Keratinocyte (primary cell): Measurements from ENCODE around the gene TARDBP. TPM values are rescaled to one million over a fixed set of nuclear protein-coding genes. Genes with fewer than 3 reads are reported as not detected.
A peak's percentile ranks its signal among the peaks of the same experiment; 100 is the strongest.

ENCODE experiments used
- DNase-seq: peaks from one replicate; pipeline ENCODE4 v3.0.0-alpha.2; 2011; ENCODE audit warnings: low read depth, missing footprints, low spot score
- FAIRE-seq: peaks from 2 replicates; lab custom pipeline; 2011; peaks lifted over from hg19 to GRCh38; lab: Jason Lieb, UNC
- H2AFZ ChIP-seq: 2 replicates; pipeline ENCODE4 v1.6.0; 2012; ENCODE audit warnings: low read length, control low read depth, inconsistent platforms; ENCODE audit not compliant: control insufficient read depth
- H3K27ac ChIP-seq: 2 replicates; pipeline ENCODE4 v1.5.1; 2011; ENCODE audit warnings: low read length; ENCODE audit not compliant: control insufficient read depth, insufficient read depth
- H3K27me3 ChIP-seq: 3 replicates; pipeline ENCODE4 v1.6.0; 2011; ENCODE audit warnings: low read length; ENCODE audit not compliant: control insufficient read depth, insufficient read depth; ENCODE audit errors: extremely low read depth
- H3K36me3 ChIP-seq, 2 experiments: 2 replicates in 1 of 2; 3 replicates in 1 of 2; pipeline ENCODE4 v1.5.1; 2011; ENCODE audit warnings: low read length in 2 of 2, mild to moderate bottlenecking in 1 of 2; ENCODE audit not compliant: control insufficient read depth in 2 of 2, insufficient read depth in 2 of 2; ENCODE audit errors: extremely low read depth in 1 of 2
- H3K4me1 ChIP-seq: 3 replicates; pipeline ENCODE4 v1.5.1; 2011; ENCODE audit warnings: low read length; ENCODE audit not compliant: control insufficient read depth, insufficient read depth; ENCODE audit errors: extremely low read depth
- H3K4me2 ChIP-seq: 3 replicates; pipeline ENCODE4 v1.6.0; 2011; ENCODE audit warnings: low read depth, low read length; ENCODE audit not compliant: control insufficient read depth, insufficient read depth; ENCODE audit errors: extremely low read depth
- H3K4me3 ChIP-seq, 3 experiments: fragments of 200-600 bp in 1 of 3; sonication (generic) in 1 of 3; 2 replicates in 2 of 3; 3 replicates in 1 of 3; pipeline ENCODE4 v1.5.1; 2011 to 2016; ENCODE audit warnings: low read length in 3 of 3, mild to moderate bottlenecking in 3 of 3, control low read depth in 2 of 3, inconsistent platforms in 1 of 3, low read depth in 1 of 3, mixed read lengths in 1 of 3, mixed run types in 1 of 3, moderate library complexity in 1 of 3; ENCODE audit not compliant: control insufficient read depth in 2 of 3, insufficient read depth in 2 of 3; ENCODE audit errors: extremely low read depth in 1 of 3
- H3K79me2 ChIP-seq: 2 replicates; pipeline ENCODE4 v1.6.0; 2012; ENCODE audit warnings: low read length; ENCODE audit not compliant: control insufficient read depth, insufficient read depth
- H3K9ac ChIP-seq: 3 replicates; pipeline ENCODE4 v1.6.0; 2011; ENCODE audit warnings: low read length; ENCODE audit not compliant: control insufficient read depth, insufficient read depth; ENCODE audit errors: extremely low read depth
- H3K9me1 ChIP-seq: 3 replicates; pipeline ENCODE4 v1.6.0; 2011; ENCODE audit warnings: low read length; ENCODE audit not compliant: control insufficient read depth, insufficient read depth; ENCODE audit errors: extremely low read depth
- H3K9me3 ChIP-seq: 2 replicates; pipeline ENCODE4 v1.5.1; 2012; ENCODE audit warnings: low read depth, low read length; ENCODE audit not compliant: control insufficient read depth
- H4K20me1 ChIP-seq: 3 replicates; pipeline ENCODE4 v1.6.0; 2011; ENCODE audit warnings: low read length; ENCODE audit not compliant: control insufficient read depth, insufficient read depth; ENCODE audit errors: extremely low read depth
- CTCF ChIP-seq, 3 experiments: IDR thresholded peaks in 1 of 3; conservative IDR thresholded peaks in 1 of 3; optimal IDR thresholded peaks in 1 of 3; 2 replicates in 2 of 3; 3 replicates in 1 of 3; pipeline versions ENCODE3 to v1.5.1; 2011; ENCODE audit warnings: low read length in 3 of 3, mild to moderate bottlenecking in 3 of 3, moderate library complexity in 2 of 3, control low read depth in 1 of 3, inconsistent platforms in 1 of 3; ENCODE audit not compliant: insufficient read depth in 2 of 3; ENCODE audit errors: extremely low read depth in 1 of 3
- EZH2 ChIP-seq: IDR thresholded peaks from one replicate; pipeline ENCODE4 v1.6.1; 2012; ENCODE audit warnings: inconsistent platforms, mild to moderate bottlenecking, low read length, moderate library complexity
- dilution Hi-C: fragments of 300-500 bp; cut with MboI; formaldehyde crosslinking; loops from one replicate; pipeline ENCODE4 v1.7.0; 2020; ENCODE audit warnings: low sequenced_read_pairs; ENCODE audit not compliant: extremely low pct_ligation_motif_present
- polyA plus RNA-seq, 5 experiments: library from polyadenylated mRNA; depleted of rRNA in 3 of 5; stranded (reverse) in 3 of 5; stranded (forward) in 1 of 5; unstranded in 1 of 5; fragments of >200 nt; gene quantifications; 1 replicate in 1 of 5; 2 replicates in 3 of 5; 3 replicates in 1 of 5; pipeline versions ENCODE4 v1.2.1 to v1.2.3, GENCODE V29; 2011 to 2012; ENCODE audit warnings: missing spikeins in 2 of 5, low read depth in 1 of 5, low replicate concordance in 1 of 5

TARDBP gene
- polyA plus RNA-seq, 1 donor (not counting 4 experiments of a cell fraction or from before 2014, with no cell fraction given), result 177 TPM

- H4K20me1 ChIP-seq, result no peaks in the 10 kb centered on the region
- FAIRE-seq (no peak), DNase-seq (peak; percentile 25)
- no peak overlapping the region for H3K27ac ChIP-seq
- H3K27me3 ChIP-seq, result no peaks in the 10 kb centered on the region
- no peak overlapping the region for H3K4me3 ChIP-seq
- H3K36me3 ChIP-seq, result no peaks in the 10 kb centered on the region
- TF ChIP-seq CTCF (optimal IDR thresholded peaks at IDR 0.05 in 1 of 3, IDR thresholded peaks at IDR 0.05 in 1 of 3, conservative IDR thresholded peaks at IDR 0.05 in 1 of 3; ENCODE audit: extremely low read depth in 1 of 3, insufficient read depth in 2 of 3, low read length in 3 of 3) (no peak), EZH2 (no peak)
- no peak overlapping the region for H2AFZ ChIP-seq
- no peak overlapping the region for H3K4me2 ChIP-seq
- peaks cover 13% of the 10 kb centered on the region for H3K4me1 ChIP-seq
- no peaks in the 10 kb centered on the region for H3K9me3 ChIP-seq
- H3K9ac ChIP-seq, result no peak overlapping the region
- H3K9me1 ChIP-seq, result no peaks in the 10 kb centered on the region
- H3K79me2 ChIP-seq, result no peaks in the 10 kb centered on the region
- dilution Hi-C loops, result no loop called here
Measured at GRCh38 chr1:10973552-10973951, 38.9 kb upstream of the TARDBP start.

GRCh38 chr1:10973956-10974881 lies 38.2 kb upstream of the TARDBP start:
- Histone ChIP-seq H3K4me1 (peaks cover 13% of the 10 kb centered on the region), H3K79me2 (no peaks in the 10 kb centered on the region), H3K9ac (no peak overlapping the region), H4K20me1 (no peaks in the 10 kb centered on the region), H3K36me3 (no peaks in the 10 kb centered on the region), H3K27ac (no peak overlapping the region), H3K9me3 (no peaks in the 10 kb centered on the region), H3K4me2 (no peak overlapping the region), H3K27me3 (peaks cover 5% of the 10 kb centered on the region), H3K4me3 (no peak overlapping the region), H3K9me1 (no peaks in the 10 kb centered on the region), H2AFZ (no peak overlapping the region)
- DNase-seq, result no peak
- dilution Hi-C loops, result no loop called here
- FAIRE-seq, result no peak
- TF ChIP-seq CTCF (optimal IDR thresholded peaks at IDR 0.05 in 1 of 3, IDR thresholded peaks at IDR 0.05 in 1 of 3, conservative IDR thresholded peaks at IDR 0.05 in 1 of 3; ENCODE audit: extremely low read depth in 1 of 3, insufficient read depth in 2 of 3, low read length in 3 of 3) (no peak), EZH2 (no peak)
